PFSK-1 (cell line): ENCODE measurements around the gene ZBTB16.

Experiments used
- FOXP2 ChIP-seq: optimal IDR thresholded peaks from 2 replicates; pipeline ENCODE3; 2011; ENCODE audit warnings: borderline replicate concordance, control low read depth, inconsistent platforms; ENCODE audit not compliant: insufficient read depth; ENCODE audit errors: extremely low read length, extremely low read depth
- POLR2AphosphoS5 ChIP-seq: IDR thresholded peaks from 2 replicates; pipeline ENCODE4 v1.6.1; 2012; ENCODE audit warnings: low read depth, mild to moderate bottlenecking, control low read depth, low read length, moderate library complexity
- SIN3A ChIP-seq: IDR thresholded peaks from 2 replicates; pipeline ENCODE4 v1.6.1; 2012; ENCODE audit warnings: mild to moderate bottlenecking, low read length, moderate library complexity, borderline replicate concordance; ENCODE audit not compliant: insufficient read depth
- TAF1 ChIP-seq: IDR thresholded peaks from 2 replicates; pipeline ENCODE4 v1.6.1; 2012; ENCODE audit warnings: low read length, control low read depth, borderline replicate concordance; ENCODE audit not compliant: insufficient read depth
- TF ChIP-seq, protein P1 (sequence below), 2 experiments: IDR thresholded peaks; 2 replicates each; pipeline versions ENCODE4 v1.6.1 to v1.8.0; 2011 to 2012; ENCODE audit warnings: low read depth in 2 of 2, low read length in 2 of 2, control low read depth in 1 of 2, inconsistent platforms in 1 of 2, mild to moderate bottlenecking in 1 of 2, moderate library complexity in 1 of 2; ENCODE audit not compliant: insufficient read depth in 1 of 2

The ZBTB16 gene

DNA sequence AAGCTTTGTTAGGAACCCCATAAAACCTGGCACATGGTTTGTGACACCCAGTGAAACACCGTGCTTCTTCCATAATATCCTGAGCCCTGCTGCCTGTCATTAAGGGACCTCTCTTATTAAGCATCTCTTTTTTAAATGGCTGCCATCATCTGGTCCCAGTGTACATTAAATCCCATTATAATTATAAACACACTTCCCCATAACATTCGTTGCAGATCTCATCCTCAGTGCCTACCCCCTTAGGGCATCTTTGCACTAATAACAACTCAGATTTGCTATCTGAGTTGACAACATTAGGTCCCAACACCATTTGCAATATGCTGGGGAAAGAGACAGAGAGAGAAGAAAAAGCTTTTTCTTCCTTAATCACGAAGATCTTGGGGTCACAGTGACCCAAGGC, 4.7 kb upstream of the ZBTB16 start:
- no peak for TF ChIP-seq SIN3A
- TF ChIP-seq FOXP2, result no peak
- no peak for TF ChIP-seq TAF1
- no peak for TF ChIP-seq POLR2AphosphoS5
- TF ChIP-seq, protein P1, sequence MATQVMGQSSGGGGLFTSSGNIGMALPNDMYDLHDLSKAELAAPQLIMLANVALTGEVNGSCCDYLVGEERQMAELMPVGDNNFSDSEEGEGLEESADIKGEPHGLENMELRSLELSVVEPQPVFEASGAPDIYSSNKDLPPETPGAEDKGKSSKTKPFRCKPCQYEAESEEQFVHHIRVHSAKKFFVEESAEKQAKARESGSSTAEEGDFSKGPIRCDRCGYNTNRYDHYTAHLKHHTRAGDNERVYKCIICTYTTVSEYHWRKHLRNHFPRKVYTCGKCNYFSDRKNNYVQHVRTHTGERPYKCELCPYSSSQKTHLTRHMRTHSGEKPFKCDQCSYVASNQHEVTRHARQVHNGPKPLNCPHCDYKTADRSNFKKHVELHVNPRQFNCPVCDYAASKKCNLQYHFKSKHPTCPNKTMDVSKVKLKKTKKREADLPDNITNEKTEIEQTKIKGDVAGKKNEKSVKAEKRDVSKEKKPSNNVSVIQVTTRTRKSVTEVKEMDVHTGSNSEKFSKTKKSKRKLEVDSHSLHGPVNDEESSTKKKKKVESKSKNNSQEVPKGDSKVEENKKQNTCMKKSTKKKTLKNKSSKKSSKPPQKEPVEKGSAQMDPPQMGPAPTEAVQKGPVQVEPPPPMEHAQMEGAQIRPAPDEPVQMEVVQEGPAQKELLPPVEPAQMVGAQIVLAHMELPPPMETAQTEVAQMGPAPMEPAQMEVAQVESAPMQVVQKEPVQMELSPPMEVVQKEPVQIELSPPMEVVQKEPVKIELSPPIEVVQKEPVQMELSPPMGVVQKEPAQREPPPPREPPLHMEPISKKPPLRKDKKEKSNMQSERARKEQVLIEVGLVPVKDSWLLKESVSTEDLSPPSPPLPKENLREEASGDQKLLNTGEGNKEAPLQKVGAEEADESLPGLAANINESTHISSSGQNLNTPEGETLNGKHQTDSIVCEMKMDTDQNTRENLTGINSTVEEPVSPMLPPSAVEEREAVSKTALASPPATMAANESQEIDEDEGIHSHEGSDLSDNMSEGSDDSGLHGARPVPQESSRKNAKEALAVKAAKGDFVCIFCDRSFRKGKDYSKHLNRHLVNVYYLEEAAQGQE (IDR thresholded peaks at IDR 0.05; ENCODE audit: insufficient read depth in 1 of 2, low read depth in 2 of 2, low read length in 2 of 2), result no peak

DNA sequence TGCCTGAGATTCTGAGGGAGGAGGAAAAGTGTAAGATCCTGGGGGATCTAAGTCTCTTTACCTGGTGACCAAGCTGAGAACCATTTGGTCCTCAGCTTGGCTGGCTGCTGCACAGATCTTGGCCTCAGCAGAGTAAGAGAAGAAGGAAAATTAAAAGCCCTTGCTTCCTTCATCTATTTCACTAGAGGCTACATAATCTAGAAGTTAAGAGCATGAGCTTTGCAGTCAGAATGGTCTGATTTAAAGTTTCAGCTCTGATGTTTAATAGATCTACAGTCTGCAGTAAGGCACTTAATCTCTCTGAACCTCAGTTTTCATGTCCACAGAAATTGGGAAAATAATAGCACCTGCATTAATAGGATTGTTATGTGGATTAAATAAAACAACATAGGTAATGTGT, 3.1 kb upstream of the ZBTB16 start:
- TF ChIP-seq TAF1, result no peak
- TF ChIP-seq, protein P1 (IDR thresholded peaks at IDR 0.05; ENCODE audit: insufficient read depth in 1 of 2, low read depth in 2 of 2, low read length in 2 of 2), result no peak
- no peak for TF ChIP-seq SIN3A
- TF ChIP-seq FOXP2, result no peak
- TF ChIP-seq POLR2AphosphoS5, result no peak

DNA sequence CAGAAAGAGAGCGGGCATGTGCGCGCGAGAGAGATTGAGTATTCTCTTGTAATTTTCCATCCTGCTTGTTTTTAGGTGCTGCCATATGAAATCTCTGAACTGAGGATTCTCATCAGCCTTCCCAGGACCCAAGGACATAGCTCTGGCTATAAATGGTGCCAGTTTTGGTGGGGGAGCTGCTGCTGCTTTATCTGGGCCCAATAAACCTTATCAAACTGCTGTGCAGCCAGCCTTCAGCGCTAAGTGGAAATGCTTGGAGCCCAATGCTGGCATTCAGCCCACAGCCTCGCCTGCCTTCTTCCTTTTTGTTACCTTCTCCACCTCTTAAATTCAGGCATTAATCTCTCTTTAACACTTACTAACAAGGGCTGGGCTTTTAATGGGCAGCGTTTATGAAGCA, 2.4 kb upstream of the ZBTB16 start:
- no peak for TF ChIP-seq FOXP2
- TF ChIP-seq SIN3A, result no peak
- TF ChIP-seq TAF1, result no peak
- TF ChIP-seq, protein P1 (IDR thresholded peaks at IDR 0.05; ENCODE audit: insufficient read depth in 1 of 2, low read depth in 2 of 2, low read length in 2 of 2), result no peak
- TF ChIP-seq POLR2AphosphoS5, result no peak

DNA sequence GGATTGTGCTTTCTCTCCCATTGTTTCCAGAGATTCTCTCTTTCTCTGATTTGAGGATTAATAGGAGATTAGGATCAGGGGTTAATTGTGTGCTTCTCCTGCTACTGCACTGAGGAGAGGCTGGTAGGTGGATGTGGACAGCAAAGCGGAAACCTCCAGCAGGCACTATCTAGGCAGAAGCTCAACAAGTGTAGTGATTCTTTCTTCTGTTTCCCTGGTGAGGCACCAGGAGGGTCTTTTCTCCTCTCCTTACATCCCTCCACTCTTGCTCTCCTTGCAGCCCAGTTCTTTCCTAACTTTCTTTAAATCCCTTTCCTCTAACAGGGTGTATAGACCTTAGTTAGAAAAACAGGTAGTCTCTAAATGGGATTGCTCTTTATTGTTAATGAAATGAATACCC, 1.9 kb upstream of the ZBTB16 start:
- TF ChIP-seq, protein P1 (IDR thresholded peaks at IDR 0.05; ENCODE audit: insufficient read depth in 1 of 2, low read depth in 2 of 2, low read length in 2 of 2), result no peak
- TF ChIP-seq FOXP2 (no peak), TAF1 (no peak), POLR2AphosphoS5 (no peak), SIN3A (no peak)

DNA sequence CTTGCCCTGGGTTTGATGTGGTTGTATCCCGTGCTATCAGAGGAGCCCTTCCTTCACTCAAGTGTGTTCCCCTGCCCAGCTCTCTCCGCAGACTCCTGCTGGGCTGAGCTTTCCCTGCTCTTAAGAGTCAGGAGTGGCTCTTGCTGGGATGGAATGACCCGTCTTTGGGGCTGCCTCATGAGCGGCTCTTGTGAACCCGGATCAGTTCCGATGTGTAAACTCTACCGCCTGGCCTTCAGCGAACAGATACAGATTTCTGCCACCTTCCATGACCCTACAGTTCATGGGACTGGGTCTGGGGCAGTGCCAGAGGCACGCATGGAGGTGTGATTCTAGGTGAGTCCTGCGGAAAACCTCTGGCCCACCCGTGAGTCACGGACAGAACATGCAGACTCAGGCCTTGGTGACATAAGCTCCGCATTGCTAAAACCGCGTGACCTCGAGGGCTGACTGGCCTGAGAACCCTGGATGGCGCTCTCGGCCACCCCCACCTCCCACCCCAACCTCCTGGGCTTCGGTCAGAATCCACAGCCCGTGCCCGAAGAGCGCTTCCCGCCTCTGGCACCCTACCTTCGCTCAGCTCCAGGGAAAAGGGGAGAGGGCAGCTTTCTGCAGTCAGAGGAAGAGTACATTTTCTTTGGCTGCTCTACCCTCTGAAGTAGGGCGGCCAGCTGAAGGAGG, 1.3 kb upstream of the ZBTB16 start:
- TF ChIP-seq TAF1, result no peak
- TF ChIP-seq, protein P1 (IDR thresholded peaks at IDR 0.05; ENCODE audit: insufficient read depth in 1 of 2, low read depth in 2 of 2, low read length in 2 of 2), result no peak
